ENCODE measurements around the gene TSR3.

The TSR3 gene

GRCh38 chr16:1350691-1351090 lies 987 bp downstream of the TSR3 start:
- no peak for DNase-seq

GRCh38 chr16:1349951-1350350 lies 1.7 kb downstream of the TSR3 start:
- no peak for DNase-seq

GRCh38 chr16:1349351-1349750 lies 2.3 kb downstream of the TSR3 start:
- no peak for DNase-seq

- no peak for DNase-seq
Observed at GRCh38 chr16:1348926-1349325, 2.8 kb downstream of the TSR3 start.

GRCh38 chr16:1348441-1348840 lies 3.2 kb downstream of the TSR3 start:
- DNase-seq, result no peak

GRCh38 chr16:1347962-1348361 lies 3.7 kb downstream of the TSR3 start:
- no peak for DNase-seq

- DNase-seq, result no peak
Observed at GRCh38 chr16:1347286-1347855, 4.3 kb downstream of the TSR3 start.

- DNase-seq, result no peak
Observed at GRCh38 chr16:1346422-1347285, 5.0 kb downstream of the TSR3 start.

GRCh38 chr16:1345651-1346421 lies 5.8 kb downstream of the TSR3 start:
- DNase-seq, result no peak

GRCh38 chr16:1345087-1345486 lies 6.6 kb downstream of the TSR3 start:
- no peak for DNase-seq

- DNase-seq, result no peak
Observed at GRCh38 chr16:1344499-1344898, 7.2 kb downstream of the TSR3 start.

GRCh38 chr16:1343428-1344242 lies 8.0 kb downstream of the TSR3 start:
- no peak for DNase-seq

GRCh38 chr16:1342526-1343427 lies 8.9 kb downstream of the TSR3 start:
- DNase-seq, result peak; percentile 95

- no peak for DNase-seq
Observed at GRCh38 chr16:1341495-1342420, 9.9 kb downstream of the TSR3 start.

- DNase-seq, result no peak
Observed at GRCh38 chr16:1340730-1341494, 10.8 kb downstream of the TSR3 start.

- no peak for DNase-seq
Observed at GRCh38 chr16:1338855-1339675, 12.6 kb downstream of the TSR3 start.

- no peak for DNase-seq
Observed at GRCh38 chr16:1338119-1338730, 13.5 kb downstream of the TSR3 start.

- no peak for DNase-seq
Observed at GRCh38 chr16:1337486-1337885, 14.2 kb downstream of the TSR3 start.

- DNase-seq, result no peak
Observed at GRCh38 chr16:1336619-1337018, 15.1 kb downstream of the TSR3 start.
